NT2/D1 (cell line): ENCODE measurements around the gene DMD.

Source experiments
- DNase-seq: peaks from one replicate; pipeline ENCODE4 v3.0.0-alpha.2; 2011; ENCODE audit warnings: low read depth, low spot score
- H3K27me3 ChIP-seq: 2 replicates; pipeline ENCODE4 v1.6.0; 2011; ENCODE audit warnings: mild to moderate bottlenecking; ENCODE audit not compliant: insufficient read length, insufficient read depth
- H3K36me3 ChIP-seq: 2 replicates; pipeline ENCODE4 v1.6.1; 2011; ENCODE audit warnings: mild to moderate bottlenecking, low read length, mixed read lengths; ENCODE audit not compliant: insufficient read depth, insufficient read length
- H3K4me1 ChIP-seq: 2 replicates; pipeline ENCODE4 v1.5.1; 2011; ENCODE audit not compliant: insufficient read depth, insufficient read length
- H3K4me3 ChIP-seq: 2 replicates; pipeline ENCODE4 v1.5.1; 2011; ENCODE audit warnings: low read depth; ENCODE audit not compliant: insufficient read length
- H3K9ac ChIP-seq: 2 replicates; pipeline ENCODE4 v1.6.0; 2011; ENCODE audit warnings: low read depth; ENCODE audit not compliant: insufficient read length
- H3K9me3 ChIP-seq: 2 replicates; pipeline ENCODE4 v1.5.1; 2011; ENCODE audit warnings: mild to moderate bottlenecking, low read length; ENCODE audit not compliant: insufficient read depth
- SUZ12 ChIP-seq: IDR thresholded peaks from 2 replicates; pipeline ENCODE4 v1.6.1; 2011; ENCODE audit not compliant: insufficient read length, insufficient read depth; ENCODE audit errors: extremely low read depth
- YY1 ChIP-seq: IDR thresholded peaks from 2 replicates; pipeline ENCODE4 v1.6.1; 2011; ENCODE audit not compliant: insufficient read length, insufficient read depth
- ZNF274 ChIP-seq: IDR thresholded peaks from 2 replicates; pipeline ENCODE4 v1.6.1; 2011; ENCODE audit warnings: mild to moderate bottlenecking, low read depth, low read length

Gene DMD

DNA sequence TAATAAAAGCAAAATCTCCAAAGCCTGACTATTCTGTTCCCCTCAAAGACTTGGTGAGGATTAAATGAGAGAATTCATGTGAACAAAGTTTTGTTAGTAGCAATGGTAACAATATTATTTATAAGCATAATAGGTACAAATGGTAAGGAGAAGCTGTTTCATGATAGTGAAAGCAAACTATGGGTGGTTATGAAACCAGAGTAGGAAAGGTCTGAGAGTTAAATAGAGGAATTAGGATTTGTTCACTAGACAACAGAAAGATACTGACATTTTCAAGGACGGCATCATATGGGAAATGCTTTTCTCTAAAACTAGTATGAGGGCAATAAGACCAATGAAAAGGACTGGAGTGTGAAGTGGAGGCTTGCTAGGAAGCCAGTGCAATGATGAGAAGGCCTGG lies 2010.9 kb downstream of the DMD start:
- no peak for DNase-seq
- TF ChIP-seq ZNF274 (no peak), YY1 (no peak), SUZ12 (no peak)
- H3K9ac ChIP-seq, result no peak overlapping the region
- no peaks in the 10 kb centered on the region for H3K9me3 ChIP-seq
- H3K4me1 ChIP-seq, result no peaks in the 10 kb centered on the region
- H3K27me3 ChIP-seq, result no peaks in the 10 kb centered on the region
- H3K36me3 ChIP-seq, result peaks cover 4% of the 10 kb centered on the region
- no peak overlapping the region for H3K4me3 ChIP-seq

DNA sequence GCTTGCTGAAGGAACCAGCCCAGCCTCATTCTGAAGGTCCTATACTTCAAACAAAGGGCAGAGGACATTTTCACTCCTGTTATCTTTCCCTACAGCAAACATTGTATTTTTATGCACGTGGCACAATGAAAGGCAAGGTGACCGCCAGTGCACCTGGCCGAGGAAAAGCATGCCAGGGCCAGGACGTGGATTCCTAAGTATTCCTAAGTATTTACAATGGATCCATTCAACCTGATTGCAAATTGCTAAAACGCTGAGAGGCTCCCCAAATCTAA lies 2011.6 kb downstream of the DMD start:
- Histone ChIP-seq H3K9ac (no peak overlapping the region), H3K36me3 (peaks cover 4% of the 10 kb centered on the region)

DNA sequence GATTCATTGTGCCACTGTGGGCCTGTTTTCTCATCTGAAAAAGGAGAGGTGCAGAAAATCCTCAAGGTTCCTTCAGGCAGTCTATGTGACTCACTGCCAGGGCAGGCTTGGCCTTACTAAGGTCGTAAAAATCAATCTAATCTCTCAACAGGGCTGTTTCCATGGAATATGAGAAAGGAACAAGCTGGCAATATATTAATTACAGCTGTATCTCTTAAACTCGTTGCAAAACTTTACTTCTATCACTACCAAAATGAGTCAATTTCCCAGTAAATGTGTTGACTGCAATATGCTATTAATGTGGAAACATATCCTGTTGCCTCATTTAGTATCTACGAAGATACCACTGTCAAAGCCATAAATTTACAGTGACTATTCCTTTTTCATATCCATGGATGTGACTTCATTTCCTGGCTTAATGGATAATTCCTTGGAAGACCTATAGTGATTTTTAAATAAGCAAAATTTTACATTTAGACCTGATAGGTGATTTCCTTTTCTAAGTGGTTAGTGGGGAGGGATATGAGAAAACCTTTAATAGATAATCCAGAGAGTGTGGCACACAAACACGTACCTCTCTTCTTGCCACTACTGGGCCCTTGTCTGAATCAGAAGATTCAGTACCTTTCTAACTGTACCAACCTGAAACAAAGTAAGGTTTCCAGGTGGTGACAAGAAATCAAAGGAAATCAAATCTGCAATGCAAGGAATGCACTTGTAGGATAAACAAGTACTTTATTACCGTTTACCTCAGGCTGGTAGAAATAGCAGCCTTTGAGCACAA lies 2012.1 kb downstream of the DMD start:
- no peak for DNase-seq
- Histone ChIP-seq H3K4me3 (no peak overlapping the region), H3K4me1 (no peaks in the 10 kb centered on the region), H3K36me3 (peaks cover 4% of the 10 kb centered on the region), H3K9ac (no peak overlapping the region), H3K27me3 (no peaks in the 10 kb centered on the region), H3K9me3 (no peaks in the 10 kb centered on the region)
- no peak for TF ChIP-seq ZNF274
- TF ChIP-seq SUZ12, result no peak
- TF ChIP-seq YY1, result no peak

More for the DNA sequence above, 2011.6 kb downstream of the DMD start:
- no peak for DNase-seq
- Histone ChIP-seq H3K9me3 (no peaks in the 10 kb centered on the region), H3K4me3 (no peak overlapping the region), H3K4me1 (no peaks in the 10 kb centered on the region), H3K27me3 (no peaks in the 10 kb centered on the region)
- TF ChIP-seq YY1 (no peak), SUZ12 (no peak), ZNF274 (no peak)

DNA sequence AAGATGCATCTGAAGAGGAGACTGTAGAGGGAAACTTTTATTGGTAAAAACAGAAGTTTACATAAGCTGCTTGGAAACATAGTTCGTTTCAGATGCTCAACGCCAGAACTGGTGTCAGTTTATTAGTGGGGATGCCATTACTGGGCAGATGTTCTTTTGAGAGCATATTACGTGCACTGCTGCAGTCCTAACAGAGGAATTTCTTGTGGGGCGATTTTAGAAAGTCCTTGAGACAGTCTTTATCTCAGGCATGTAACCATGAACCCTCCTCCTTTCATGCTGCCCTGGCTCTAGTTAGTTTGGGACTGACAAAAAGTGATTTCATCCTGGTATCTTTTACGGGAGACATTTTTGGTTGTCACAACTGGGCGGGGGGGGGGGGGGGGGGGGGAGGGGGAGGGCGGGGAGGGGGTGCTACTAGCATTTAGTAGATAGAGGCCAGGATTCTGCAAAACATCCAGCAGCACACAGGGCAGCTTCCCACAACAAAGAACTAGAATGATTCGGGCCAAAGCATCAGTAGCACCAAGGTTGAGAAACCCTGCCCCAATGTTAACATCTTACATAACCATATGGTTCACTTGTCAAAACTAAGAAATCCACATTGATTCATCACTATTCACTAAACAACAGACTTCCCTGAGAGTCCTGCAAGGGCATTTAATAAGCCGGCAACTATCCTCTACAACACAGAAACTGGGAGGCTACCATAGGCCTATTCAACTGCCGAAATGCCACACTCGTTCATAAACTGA lies 2021.0 kb downstream of the DMD start:
- Histone ChIP-seq H3K4me3 (no peak overlapping the region), H3K36me3 (no peaks in the 10 kb centered on the region), H3K9me3 (no peaks in the 10 kb centered on the region), H3K27me3 (no peaks in the 10 kb centered on the region), H3K9ac (no peak overlapping the region), H3K4me1 (no peaks in the 10 kb centered on the region)
- no peak for TF ChIP-seq SUZ12
- no peak for TF ChIP-seq YY1
- TF ChIP-seq ZNF274, result no peak
- no peak for DNase-seq

DNA sequence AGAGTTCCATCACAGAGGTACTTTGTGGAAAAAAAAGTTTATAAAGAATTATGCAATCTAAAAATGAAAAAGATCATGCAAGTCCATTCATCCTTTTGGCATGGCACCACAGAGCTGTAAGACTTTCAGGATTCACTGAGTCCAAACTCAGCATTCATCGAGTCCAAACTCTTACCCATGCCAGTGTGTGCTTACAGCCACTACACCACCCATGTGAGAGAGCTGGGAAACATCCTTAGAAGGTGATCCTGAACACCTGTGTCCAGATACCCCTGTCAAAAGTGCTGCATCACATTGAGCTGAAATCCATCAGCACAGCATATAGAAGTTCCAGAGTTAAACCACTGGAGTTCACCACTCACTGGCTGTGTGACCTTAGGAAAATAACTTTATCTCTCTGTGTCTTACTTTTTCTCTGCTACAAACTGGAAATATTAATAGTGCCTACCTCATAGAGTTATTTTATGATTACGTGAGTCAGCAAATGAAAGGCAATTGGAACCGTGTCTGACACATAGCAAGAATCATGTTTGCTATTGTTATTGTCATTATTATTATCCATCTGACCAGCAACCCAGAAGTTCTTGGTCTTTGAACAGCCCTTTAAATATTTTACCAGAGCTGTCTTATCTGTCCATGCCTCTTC lies 2024.5 kb downstream of the DMD start:
- Histone ChIP-seq H3K9me3 (no peaks in the 10 kb centered on the region), H3K9ac (no peak overlapping the region), H3K36me3 (no peaks in the 10 kb centered on the region), H3K27me3 (no peaks in the 10 kb centered on the region), H3K4me1 (no peaks in the 10 kb centered on the region), H3K4me3 (no peak overlapping the region)
- DNase-seq, result no peak
- TF ChIP-seq YY1 (no peak), SUZ12 (no peak), ZNF274 (no peak)

DNA sequence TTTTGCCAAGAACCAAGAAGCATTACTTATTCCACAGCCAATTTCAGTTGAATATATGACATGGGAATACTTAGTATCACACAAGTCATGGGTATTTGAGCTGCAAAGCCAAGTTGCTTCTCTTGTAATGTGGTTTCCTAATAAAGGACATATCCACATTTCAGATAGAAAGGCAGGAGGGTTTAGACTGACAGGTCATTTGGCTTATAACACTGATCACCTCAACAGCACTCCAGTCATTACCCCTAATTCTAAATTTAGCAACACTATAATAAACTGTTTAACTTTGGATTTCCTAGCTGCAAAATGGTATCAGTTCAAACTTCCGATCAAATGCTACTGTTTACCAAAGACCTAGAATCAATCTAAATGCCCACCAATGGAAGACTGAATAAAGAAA lies 2025.5 kb downstream of the DMD start:
- no peak for DNase-seq
- no peak for TF ChIP-seq SUZ12
- TF ChIP-seq YY1, result no peak
- TF ChIP-seq ZNF274, result no peak
- no peaks in the 10 kb centered on the region for H3K4me1 ChIP-seq
- no peak overlapping the region for H3K4me3 ChIP-seq
- H3K36me3 ChIP-seq, result no peaks in the 10 kb centered on the region
- H3K9ac ChIP-seq, result no peak overlapping the region
- H3K9me3 ChIP-seq, result no peaks in the 10 kb centered on the region
- H3K27me3 ChIP-seq, result no peaks in the 10 kb centered on the region
